GM18526 (cell line): ENCODE data around the gene PAM16.
A peak's percentile ranks its signal among the peaks of the same experiment; 100 is the strongest.

Experiments used
- POLR2A ChIP-seq: IDR thresholded peaks from 3 replicates; pipeline ENCODE4 v1.6.1; 2011; ENCODE audit not compliant: insufficient read length; ENCODE audit errors: extremely low read depth

Gene PAM16

DNA sequence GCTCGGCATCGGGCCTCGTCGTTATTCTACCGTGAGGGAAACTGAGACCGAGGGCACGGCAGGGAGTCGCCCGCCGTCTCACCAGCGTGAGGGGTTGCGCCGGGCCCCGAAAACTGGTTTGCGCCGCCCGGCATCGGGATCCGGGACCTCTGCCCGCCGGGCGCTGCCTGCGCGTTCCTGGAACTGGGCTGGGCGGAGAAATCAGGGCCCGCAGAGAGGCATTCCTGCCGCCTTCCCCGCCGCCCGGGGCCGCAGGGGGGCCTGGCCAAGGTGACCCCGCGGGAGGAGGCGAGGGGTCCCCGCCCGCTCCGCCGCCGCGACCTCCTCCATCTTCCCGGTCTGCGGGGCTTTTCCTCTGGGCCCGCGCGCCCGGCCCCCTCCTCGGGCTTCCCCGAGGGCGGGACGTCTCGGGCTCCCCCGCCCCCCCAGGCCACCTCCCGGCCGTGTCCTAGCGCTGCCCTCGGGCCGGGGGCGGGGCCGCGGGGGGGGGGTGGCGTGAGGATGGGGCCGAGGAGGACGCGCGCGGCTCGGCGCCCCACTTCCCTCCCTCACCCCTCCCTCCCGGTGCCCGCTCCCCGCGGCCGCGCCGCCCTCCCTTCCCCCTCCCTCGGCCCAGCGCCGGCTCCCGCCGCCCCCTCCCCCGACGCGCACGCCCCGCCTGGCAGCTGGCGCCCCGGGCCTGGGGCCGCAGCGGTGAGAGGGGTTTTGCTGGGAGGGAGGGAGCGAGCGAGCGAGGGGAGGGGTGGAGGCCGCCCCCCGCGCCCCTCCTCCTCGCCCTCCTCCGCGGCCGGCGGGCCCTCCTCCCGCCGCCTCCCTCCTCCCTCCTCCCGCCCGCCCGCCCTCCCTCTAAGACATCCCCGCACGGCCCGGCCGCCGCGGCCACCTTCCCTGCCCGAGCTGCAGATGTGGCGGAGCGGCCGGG lies 35.7 kb downstream of the PAM16 start, which contains the start of gene GLIS2:
Gene GLIS2, plus strand, starts transcription at position 882 of the 922 bp plus-strand sequence. CDS start 16,214 bp downstream, outside the sequence.
- TF ChIP-seq POLR2A, result no peak

- no peak for TF ChIP-seq POLR2A
Measured at GRCh38 chr16:4314532-4315185, 36.5 kb downstream of the PAM16 start.

GRCh38 chr16:4313563-4314531 lies 37.3 kb downstream of the PAM16 start:
- TF ChIP-seq POLR2A, result no peak

- no peak for TF ChIP-seq POLR2A
Measured at GRCh38 chr16:4309833-4310266, 41.3 kb downstream of the PAM16 start.

DNA sequence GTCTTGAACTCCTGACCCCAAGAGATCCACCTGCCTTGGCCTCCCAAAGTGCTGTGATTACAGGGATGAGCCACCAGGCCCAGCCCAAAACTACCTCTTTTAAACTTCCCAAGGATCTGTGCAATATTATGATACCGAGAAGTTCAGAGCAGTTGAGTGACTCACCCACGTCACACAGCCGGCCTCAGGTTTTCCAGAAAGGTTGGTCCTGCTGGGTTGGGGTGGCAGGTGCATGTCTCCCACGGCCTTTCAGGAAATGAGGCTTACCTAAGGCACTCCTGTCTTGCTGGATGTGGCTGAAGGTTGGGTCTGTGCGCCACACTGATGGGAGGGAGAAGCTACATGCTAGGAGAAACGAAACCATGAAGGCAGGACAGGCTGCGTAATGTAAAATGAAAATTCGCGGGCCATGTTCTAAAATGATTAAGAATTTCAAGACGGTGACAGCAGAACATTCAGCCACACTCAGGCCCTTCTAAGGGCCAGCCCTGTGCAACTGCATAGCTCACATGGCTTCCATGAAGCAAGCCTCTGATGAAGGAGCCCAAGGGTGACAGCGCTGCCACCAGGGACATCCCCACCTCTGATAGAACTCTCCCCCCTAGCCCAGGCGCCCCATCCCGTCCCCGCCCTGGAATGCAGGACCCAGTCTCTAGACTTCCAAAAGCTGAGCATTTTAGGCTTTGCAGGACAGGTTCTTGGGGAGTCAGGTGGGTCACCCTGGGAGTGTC lies 41.9 kb downstream of the PAM16 start:
- no peak for TF ChIP-seq POLR2A

DNA sequence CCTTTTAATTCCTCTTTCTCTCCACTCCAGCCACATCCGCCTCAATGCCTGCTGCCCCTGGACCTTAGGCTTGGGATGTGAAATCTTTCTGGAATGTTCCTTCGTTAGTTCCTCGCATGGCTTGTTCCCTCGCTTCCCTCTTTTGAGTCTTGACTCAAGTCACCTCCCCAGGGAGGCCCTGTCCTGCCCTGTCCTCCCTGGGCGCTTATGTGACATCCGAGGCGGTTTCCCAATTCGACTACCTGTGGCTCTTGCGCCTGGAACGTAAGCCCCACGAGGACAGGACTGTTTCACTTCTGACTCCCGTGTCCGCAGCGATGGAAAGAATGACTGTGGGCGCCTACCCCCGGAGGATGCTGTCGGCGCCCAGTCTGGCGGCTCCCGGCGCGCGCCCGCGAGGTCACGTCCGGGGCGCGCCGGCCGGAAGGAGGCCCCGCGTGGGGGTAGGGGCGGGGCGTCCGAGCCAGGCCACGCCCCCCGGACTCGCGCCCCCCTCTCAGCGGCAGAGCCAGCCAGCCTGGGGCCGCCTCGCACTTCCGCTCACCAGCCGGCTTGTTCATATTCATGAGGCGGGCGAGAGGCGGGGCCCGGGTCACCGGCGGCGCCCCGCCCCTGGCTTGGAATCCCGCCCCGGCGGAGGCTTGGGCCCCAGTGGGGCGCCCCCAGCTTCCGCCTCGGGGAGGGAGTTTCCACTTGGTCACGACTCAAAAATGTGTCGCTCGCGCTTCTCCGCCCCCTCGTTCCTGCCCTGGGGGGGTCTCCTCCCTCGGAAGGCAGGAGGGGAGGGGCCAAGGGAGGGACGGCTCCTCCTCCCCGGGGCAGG lies 43.7 kb downstream of the PAM16 start:
- TF ChIP-seq POLR2A, result peak; percentile 84

- TF ChIP-seq POLR2A, result no peak
Measured at GRCh38 chr16:4306470-4307214, 44.5 kb downstream of the PAM16 start.

GRCh38 chr16:4303973-4304372 lies 47.1 kb downstream of the PAM16 start:
- TF ChIP-seq POLR2A, result no peak

GRCh38 chr16:4301968-4302367 lies 49.2 kb downstream of the PAM16 start:
- TF ChIP-seq POLR2A, result no peak

DNA sequence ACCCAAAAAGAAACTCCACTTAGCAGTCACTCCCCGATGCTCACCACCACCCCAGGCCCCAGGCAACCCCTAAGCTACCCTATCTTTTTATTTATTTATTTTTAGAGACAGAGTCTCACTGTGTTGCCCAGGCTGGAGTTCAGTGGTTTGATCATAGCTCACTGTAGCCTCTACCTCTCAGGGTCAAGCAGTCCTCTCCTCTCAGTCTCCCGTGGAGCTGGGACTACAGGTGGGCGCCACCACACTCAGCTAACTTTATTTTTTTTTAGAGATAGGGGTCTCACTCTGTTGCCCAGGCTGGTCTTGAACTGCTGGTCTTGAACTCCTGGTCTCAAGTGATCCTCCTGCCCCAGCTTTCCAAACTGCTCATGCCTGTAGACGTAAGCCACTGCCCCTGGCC lies 49.9 kb downstream of the PAM16 start:
- no peak for TF ChIP-seq POLR2A

GRCh38 chr16:4298761-4299522 lies 52.2 kb downstream of the PAM16 start:
- TF ChIP-seq POLR2A, result no peak

DNA sequence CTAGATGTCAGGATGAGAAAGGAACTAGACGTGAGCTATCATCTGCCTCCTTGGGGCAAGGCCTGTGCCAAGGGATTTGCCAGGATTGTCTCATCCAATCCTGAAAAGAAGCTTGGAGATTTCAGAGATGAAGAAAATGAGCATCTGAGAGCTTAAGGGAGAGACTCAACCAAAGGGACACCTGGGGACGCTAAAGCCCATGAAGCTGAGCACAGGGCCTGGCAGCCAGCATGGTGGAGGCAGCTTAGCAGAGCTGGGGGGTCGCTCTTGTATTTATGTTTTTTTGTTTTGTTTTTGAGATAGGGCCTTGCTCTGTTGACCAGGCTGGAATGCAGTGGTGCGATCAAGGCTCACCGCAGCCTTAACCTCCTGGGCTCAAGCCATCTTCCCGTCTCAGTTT lies 53.6 kb downstream of the PAM16 start:
- no peak for TF ChIP-seq POLR2A

GRCh38 chr16:4295581-4295980 lies 55.5 kb downstream of the PAM16 start:
- TF ChIP-seq POLR2A, result no peak
